GM12873 (cell line): ENCODE results near the gene NSD1.

Source experiments
- TF ChIP-seq, protein P1 (sequence below): IDR thresholded peaks from 2 replicates; pipeline ENCODE4 v1.5.1; 2012; ENCODE audit warnings: low read depth, mild to moderate bottlenecking, moderate library complexity, low read length, control low read depth; ENCODE audit not compliant: insufficient read depth; ENCODE audit errors: missing control alignments

Gene NSD1

DNA sequence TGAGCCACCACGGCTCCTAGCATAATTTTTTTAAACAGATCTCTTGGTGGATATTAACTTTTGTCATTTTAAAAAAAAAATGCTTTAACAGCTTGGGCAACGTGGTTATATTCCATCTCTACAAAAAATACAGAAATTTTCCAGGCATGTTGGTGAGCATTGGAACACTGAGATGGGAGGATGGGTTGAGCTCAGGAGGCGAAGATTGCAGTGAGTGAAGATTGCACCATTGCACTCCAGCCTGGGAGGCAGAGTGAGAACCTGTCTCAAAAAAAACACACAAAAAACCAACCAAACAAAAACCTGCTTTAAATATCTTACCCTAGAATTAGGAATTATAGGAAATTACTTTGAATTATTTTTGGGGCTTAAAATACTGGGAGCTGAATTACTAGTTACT, 55.2 kb downstream of the NSD1 start:
- TF ChIP-seq, protein P1, sequence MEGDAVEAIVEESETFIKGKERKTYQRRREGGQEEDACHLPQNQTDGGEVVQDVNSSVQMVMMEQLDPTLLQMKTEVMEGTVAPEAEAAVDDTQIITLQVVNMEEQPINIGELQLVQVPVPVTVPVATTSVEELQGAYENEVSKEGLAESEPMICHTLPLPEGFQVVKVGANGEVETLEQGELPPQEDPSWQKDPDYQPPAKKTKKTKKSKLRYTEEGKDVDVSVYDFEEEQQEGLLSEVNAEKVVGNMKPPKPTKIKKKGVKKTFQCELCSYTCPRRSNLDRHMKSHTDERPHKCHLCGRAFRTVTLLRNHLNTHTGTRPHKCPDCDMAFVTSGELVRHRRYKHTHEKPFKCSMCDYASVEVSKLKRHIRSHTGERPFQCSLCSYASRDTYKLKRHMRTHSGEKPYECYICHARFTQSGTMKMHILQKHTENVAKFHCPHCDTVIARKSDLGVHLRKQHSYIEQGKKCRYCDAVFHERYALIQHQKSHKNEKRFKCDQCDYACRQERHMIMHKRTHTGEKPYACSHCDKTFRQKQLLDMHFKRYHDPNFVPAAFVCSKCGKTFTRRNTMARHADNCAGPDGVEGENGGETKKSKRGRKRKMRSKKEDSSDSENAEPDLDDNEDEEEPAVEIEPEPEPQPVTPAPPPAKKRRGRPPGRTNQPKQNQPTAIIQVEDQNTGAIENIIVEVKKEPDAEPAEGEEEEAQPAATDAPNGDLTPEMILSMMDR: no peak

DNA sequence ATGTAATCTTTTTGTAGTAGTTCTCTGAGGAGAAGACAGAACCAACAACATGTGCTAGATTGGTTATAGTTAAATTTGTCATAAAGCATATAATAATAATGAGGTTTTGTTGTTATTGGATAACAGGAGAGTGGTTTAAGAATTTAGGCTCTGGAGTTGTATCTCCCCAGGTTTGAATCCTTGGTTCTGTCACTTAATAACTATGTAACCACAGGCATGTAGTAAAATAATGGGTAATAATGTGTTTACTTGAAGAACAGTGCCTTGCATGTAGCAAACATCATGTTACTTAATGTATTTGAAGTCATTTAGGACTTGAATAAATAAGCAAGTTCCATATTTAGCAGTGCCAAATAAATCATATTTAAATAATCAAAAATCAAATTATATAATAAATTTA, 55.8 kb downstream of the NSD1 start:
- TF ChIP-seq, protein P1: no peak

DNA sequence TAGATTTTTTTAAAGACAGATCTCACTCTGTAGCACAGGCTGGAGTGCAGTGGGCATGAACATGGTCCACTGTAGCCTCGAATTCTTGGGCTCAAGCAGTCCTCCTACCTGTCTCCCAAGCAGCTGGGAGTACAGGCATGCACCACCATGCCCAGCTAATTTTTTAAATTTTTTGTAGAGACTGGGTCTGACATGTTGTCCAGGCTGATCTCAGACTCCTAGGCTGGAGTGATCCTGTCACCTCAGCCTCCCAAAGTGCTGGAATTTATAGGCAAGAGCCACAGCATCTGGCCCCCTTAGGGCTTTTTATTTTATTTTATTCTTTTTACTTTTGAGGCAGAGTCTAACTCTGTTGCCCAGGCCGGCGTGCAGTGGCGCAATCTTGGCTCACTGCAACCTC, 56.4 kb downstream of the NSD1 start:
- TF ChIP-seq, protein P1: no peak

DNA sequence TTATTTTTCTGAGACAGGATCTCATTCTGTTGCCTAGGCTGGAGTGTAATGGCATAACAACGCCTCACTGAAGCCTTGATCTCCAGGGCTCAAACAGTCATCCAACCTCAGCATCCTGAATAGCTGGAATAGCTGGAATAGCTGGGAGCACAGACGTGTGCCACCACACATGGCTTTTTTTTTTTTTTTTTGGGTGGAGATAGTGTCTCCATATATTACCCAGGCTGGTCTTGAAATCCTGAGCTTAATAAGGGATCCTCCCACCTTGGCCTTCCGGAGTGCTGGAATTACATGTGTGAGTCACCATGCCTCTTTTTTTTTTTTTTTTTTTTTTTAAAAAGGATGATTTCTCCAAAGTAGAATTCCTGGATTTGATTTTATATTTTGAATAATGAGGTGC, 60.7 kb downstream of the NSD1 start:
- TF ChIP-seq, protein P1: no peak

DNA sequence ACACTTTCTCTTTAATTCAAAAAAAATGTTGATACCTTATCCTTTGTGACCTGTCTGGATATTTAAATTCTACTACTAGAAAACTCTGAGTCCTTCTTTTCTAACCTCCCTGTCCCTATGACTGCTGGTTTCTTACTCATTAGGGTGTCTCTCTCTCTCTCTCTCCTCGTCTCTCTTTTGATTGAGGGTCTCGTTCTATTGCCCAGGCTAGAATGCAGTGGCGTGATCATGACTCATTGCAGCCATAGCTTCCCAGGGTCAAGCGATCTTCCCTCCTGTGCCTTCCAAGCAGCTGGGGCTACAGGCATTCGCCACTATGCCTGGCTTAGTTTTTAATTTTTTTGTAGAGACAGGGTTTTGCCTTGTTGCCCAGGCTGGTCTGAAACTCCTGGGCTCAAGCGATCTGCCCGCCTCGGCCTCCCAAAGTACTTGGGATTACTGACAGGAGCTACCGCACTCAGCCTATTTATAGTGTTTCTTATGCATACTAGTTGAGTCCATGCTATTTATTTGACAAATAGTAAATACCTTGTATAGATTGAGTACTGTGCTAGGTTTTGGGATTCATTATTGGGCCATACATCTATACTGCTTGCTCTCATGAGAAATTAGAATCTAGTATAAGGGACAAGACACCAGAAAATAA, 61.9 kb downstream of the NSD1 start:
- TF ChIP-seq, protein P1: no peak

DNA sequence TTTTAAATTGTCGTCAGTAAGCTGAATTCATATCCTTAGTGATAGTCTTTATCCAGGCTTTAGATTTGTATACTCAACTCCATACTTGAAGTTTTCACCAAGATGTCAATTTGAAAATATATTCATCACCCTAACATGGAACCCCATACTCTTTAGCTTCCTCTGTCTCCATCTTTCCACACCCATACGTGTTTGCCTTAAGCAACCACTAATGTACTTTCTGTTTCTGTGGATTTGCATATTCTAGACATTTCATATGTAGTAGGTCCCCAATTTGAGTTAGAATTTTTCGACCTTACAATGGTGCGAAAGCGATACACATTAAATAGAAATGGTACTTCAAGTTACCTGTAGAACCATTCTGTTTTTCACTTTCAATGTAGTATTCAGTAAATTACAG, 65.2 kb downstream of the NSD1 start:
- TF ChIP-seq, protein P1: no peak

DNA sequence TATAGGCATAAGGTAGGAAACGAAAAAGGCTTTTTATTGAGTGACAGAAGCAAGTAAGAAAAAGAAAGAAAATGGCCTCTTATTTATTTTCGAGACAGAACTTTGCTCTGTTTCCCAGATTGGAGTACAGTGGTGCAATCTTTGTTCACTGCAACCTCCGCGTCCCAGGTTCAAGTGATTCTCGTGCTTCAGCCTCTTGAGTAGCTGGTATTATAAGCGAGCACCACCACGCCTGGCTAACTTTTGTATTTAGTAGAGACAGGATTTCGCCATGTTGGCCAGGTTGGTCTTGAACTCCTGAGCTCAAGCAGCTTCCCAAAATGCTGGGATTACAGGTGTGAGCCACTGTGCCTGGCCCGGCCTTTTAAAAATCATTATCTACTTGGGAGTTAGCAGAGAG, 70.7 kb downstream of the NSD1 start:
- TF ChIP-seq, protein P1: no peak
